Renal pelvis (tissue), 4 donors: ENCODE results near the gene FNDC3B. TPM values are rescaled to one million over a fixed set of nuclear protein-coding genes. Genes with fewer than 3 reads are reported as not detected.
"Not testable (repeated sequence)": the region's sequence is repeated elsewhere in the genome, so short reads cannot be mapped to it uniquely, and the experiment has no call there.

Source experiments
- DNase-seq: peaks from one replicate; pipeline ENCODE4 v3.0.0-alpha.2; 2013
- polyA plus RNA-seq, 3 donors: library from polyadenylated mRNA; unstranded; fragments of 120-200 nt; gene quantifications; one replicate each; pipeline ENCODE4 v1.2.1, GENCODE V29; 2013; ENCODE audit not compliant: insufficient read length in 3 of 3

The FNDC3B gene
- polyA plus RNA-seq, 3 donors: 52.8 to 61.6 (median 59.7) TPM

GRCh38 chr3:172233474-172234277 lies 194.3 kb downstream of the FNDC3B start:
- no peak for DNase-seq

- no peak for DNase-seq
These were observed 196.3 kb downstream of the FNDC3B start for GRCh38 chr3:172235698-172236097.

GRCh38 chr3:172236771-172237742 lies 197.7 kb downstream of the FNDC3B start:
- no peak for DNase-seq

GRCh38 chr3:172238188-172238587 lies 198.8 kb downstream of the FNDC3B start:
- DNase-seq: no peak

- no peak for DNase-seq
These were observed 199.9 kb downstream of the FNDC3B start for GRCh38 chr3:172239218-172239790.

- DNase-seq: no peak
These were observed 202.0 kb downstream of the FNDC3B start for GRCh38 chr3:172241405-172241804.

- not testable (repeated sequence) for DNase-seq
These were observed 203.1 kb downstream of the FNDC3B start for GRCh38 chr3:172242471-172242870.

GRCh38 chr3:172243376-172243775 lies 204.0 kb downstream of the FNDC3B start:
- DNase-seq: not testable (repeated sequence)

- DNase-seq: no peak
These were observed 204.6 kb downstream of the FNDC3B start for GRCh38 chr3:172244011-172244410.

- no peak for DNase-seq
These were observed 205.9 kb downstream of the FNDC3B start for GRCh38 chr3:172245241-172245640.

GRCh38 chr3:172246107-172246844 lies 206.9 kb downstream of the FNDC3B start:
- no peak for DNase-seq

GRCh38 chr3:172247525-172248274 lies 208.3 kb downstream of the FNDC3B start:
- no peak for DNase-seq

GRCh38 chr3:172249039-172249438 lies 209.7 kb downstream of the FNDC3B start:
- no peak for DNase-seq

GRCh38 chr3:172251211-172251610 lies 211.8 kb downstream of the FNDC3B start:
- no peak for DNase-seq

GRCh38 chr3:172253200-172253599 lies 213.8 kb downstream of the FNDC3B start:
- DNase-seq: no peak

GRCh38 chr3:172254542-172254941 lies 215.2 kb downstream of the FNDC3B start:
- DNase-seq: no peak

- DNase-seq: not testable (repeated sequence)
These were observed 215.9 kb downstream of the FNDC3B start for GRCh38 chr3:172255321-172255720.

- DNase-seq: no peak
These were observed 216.8 kb downstream of the FNDC3B start for GRCh38 chr3:172256101-172256734.

GRCh38 chr3:172257648-172258400 lies 218.4 kb downstream of the FNDC3B start:
- DNase-seq: no peak

GRCh38 chr3:172258624-172259023 lies 219.2 kb downstream of the FNDC3B start:
- no peak for DNase-seq
